Measurements from ENCODE around the gene NANOS1. TPM values are rescaled to one million over a fixed set of nuclear protein-coding genes. Genes with fewer than 3 reads are reported as not detected.
A peak's percentile ranks its signal among the peaks of the same experiment; 100 is the strongest.

The NANOS1 gene
- total RNA-seq, 4 donors from 2014 or later: 16.5 to 25.0 (median 20.4) TPM

- no peaks in the 10 kb centered on the region for H3K9me3 ChIP-seq
- DNase-seq: peak; percentile 85 to 89
- peaks cover 53 to 59% of the 10 kb centered on the region in 2 donors for H3K36me3 ChIP-seq
- TF ChIP-seq CTCF (IDR thresholded peaks at IDR 0.05) (no peak), POLR2A (IDR thresholded peaks at IDR 0.05) (peak in 1 of 2 donors; percentile 48)
- WGBS, 2 donors: 28 to 56% methylated on average over 7 of the region's 7 CpGs
- H3K27me3 ChIP-seq: no peaks in the 10 kb centered on the region
- H3K4me1 ChIP-seq: peaks cover 16 to 39% of the 10 kb centered on the region in 2 donors
- peak overlapping the region; percentile 26 to 83 (median 68) for H3K27ac ChIP-seq
- intact Hi-C loops (cut with DNase I): no loop called here
- H3K4me3 ChIP-seq (replicated peaks in 1 of 3): no peak overlapping the region
Measured at GRCh38 chr10:119045561-119045960, 16.0 kb downstream of the NANOS1 start.

- TF ChIP-seq POLR2A (IDR thresholded peaks at IDR 0.05): no peak
- TF ChIP-seq CTCF (IDR thresholded peaks at IDR 0.05): no peak
- peaks cover 40 to 59% of the 10 kb centered on the region in 2 donors for H3K36me3 ChIP-seq
Measured at GRCh38 chr10:119049361-119049760, 19.8 kb downstream of the NANOS1 start.

GRCh38 chr10:119049777-119050176 is 20.3 kb downstream of the NANOS1 start:
- Histone ChIP-seq H3K36me3 (peaks cover 40 to 63% of the 10 kb centered on the region in 2 donors), H3K27ac (peak overlapping the region in 1 of 3 donors; percentile 3), H3K27me3 (no peaks in the 10 kb centered on the region), H3K4me1 (peaks cover 16 to 26% of the 10 kb centered on the region in 2 donors), H3K4me3 (replicated peaks in 1 of 3) (no peak overlapping the region), H3K9me3 (no peaks in the 10 kb centered on the region)
- TF ChIP-seq CTCF (IDR thresholded peaks at IDR 0.05) (no peak), POLR2A (IDR thresholded peaks at IDR 0.05) (no peak)
- 95 to 97% methylated on average over 14 of the region's 14 CpGs for WGBS, 2 donors
- no peak for DNase-seq
- intact Hi-C loops (cut with DNase I): no loop called here

More at GRCh38 chr10:119049361-119049760, 19.8 kb downstream of the NANOS1 start:
- H3K4me1 ChIP-seq: peaks cover 16 to 30% of the 10 kb centered on the region in 2 donors
- H3K27ac ChIP-seq: peak overlapping the region in 1 of 3 donors; percentile 3
- H3K27me3 ChIP-seq: no peaks in the 10 kb centered on the region
- no peaks in the 10 kb centered on the region for H3K9me3 ChIP-seq
- DNase-seq: no peak
- H3K4me3 ChIP-seq (replicated peaks in 1 of 3): no peak overlapping the region
- 77 to 84% methylated on average over 5 of the region's 5 CpGs for WGBS, 2 donors
- intact Hi-C loops (cut with DNase I): no loop called here

- Histone ChIP-seq H3K4me3 (replicated peaks in 1 of 3) (no peak overlapping the region), H3K36me3 (peaks cover 58 to 83% of the 10 kb centered on the region in 2 donors), H3K9me3 (no peaks in the 10 kb centered on the region), H3K27ac (no peak overlapping the region), H3K27me3 (no peaks in the 10 kb centered on the region), H3K4me1 (peaks cover 6 to 13% of the 10 kb centered on the region in 2 donors)
- no peak for TF ChIP-seq CTCF (IDR thresholded peaks at IDR 0.05)
- no peak for TF ChIP-seq POLR2A (IDR thresholded peaks at IDR 0.05)
- intact Hi-C loops (cut with DNase I): no loop called here
- 92 to 96% methylated on average over 3 of the region's 3 CpGs for WGBS, 2 donors
- no peak for DNase-seq
Measured at GRCh38 chr10:119051775-119052174, 22.3 kb downstream of the NANOS1 start.

- DNase-seq: no peak
- intact Hi-C loops (cut with DNase I): no loop called here
- no peak overlapping the region for H3K4me3 ChIP-seq (replicated peaks in 1 of 3)
- no peaks in the 10 kb centered on the region for H3K27me3 ChIP-seq
- peaks cover 0 to 9% of the 10 kb centered on the region in 2 donors for H3K4me1 ChIP-seq
- H3K36me3 ChIP-seq: peaks cover 67 to 93% of the 10 kb centered on the region in 2 donors
- 92 to 98% methylated on average over 1 of the region's 1 CpG for WGBS, 2 donors
- H3K27ac ChIP-seq: no peak overlapping the region
- H3K9me3 ChIP-seq: no peaks in the 10 kb centered on the region
- TF ChIP-seq CTCF (IDR thresholded peaks at IDR 0.05) (no peak), POLR2A (IDR thresholded peaks at IDR 0.05) (no peak)
Measured at GRCh38 chr10:119055472-119055871, 26.0 kb downstream of the NANOS1 start.
